Cortex of kidney (tissue), 1 donor: ENCODE measurements around the gene ITGB2.

Experiments
- DNase-seq: peaks from one replicate; lab custom pipeline; 2025; lab: John Stamatoyannopoulos, UW

The ITGB2 gene

DNA sequence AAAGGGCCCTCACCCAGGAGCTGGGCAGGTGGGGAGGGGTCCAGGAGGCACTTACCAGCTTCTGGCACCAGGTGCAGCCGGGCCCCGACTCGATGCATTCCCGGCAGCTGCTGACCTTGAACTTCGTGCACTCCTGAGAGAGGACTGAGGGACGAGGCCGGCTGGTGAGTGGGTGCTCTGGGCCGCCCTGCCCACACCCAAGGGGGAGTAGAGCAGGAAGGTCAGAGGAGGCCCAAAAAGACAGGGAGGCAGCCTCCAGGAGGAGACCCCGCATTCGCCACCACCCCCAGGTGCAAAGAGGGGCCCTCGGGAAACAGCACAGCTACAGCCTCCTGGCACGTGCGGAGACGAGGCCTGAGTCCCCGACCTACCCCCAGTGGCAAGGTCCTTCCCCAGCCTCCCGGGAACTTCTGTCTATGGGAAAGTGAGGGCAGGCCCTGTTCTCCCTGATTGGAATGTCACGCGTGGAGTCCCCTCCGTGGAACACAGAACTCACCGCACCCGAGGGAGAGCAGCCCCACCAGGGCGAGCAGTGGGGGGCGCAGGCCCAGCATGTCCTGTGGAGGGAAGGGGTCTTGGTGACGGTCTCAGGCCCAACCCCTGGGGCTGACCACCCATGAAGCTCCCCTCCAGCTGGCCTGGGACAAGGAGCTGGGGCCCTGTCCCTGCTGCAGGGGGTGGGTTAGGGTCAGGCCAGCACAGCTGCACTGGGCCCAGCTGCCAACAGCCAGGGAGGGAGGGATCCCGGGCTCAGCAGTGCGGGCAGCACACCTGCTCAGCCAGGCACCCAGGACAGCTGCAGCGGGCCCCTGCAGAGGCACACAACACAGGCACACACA lies 10.3 kb downstream of the ITGB2 start:
- no peak for DNase-seq

DNA sequence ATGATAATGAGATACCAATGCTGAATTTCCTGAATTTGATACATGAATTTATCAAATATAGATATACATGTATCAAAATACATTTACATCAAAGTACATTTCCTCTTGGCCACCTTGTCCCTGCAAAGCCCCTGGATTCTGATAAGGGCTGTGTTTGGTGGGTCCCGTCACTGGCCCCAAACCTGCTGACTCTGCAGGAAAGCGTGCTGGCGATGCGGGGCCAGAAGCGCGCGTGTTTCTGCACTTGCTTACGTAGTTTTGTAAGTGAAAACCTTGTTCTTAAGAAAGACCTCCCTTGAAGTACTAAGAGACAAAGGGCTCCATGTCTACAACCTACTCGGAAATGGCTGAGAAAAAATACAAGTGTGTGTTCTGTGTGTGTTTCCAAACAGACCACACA lies 11.0 kb downstream of the ITGB2 start:
- DNase-seq = no peak

DNA sequence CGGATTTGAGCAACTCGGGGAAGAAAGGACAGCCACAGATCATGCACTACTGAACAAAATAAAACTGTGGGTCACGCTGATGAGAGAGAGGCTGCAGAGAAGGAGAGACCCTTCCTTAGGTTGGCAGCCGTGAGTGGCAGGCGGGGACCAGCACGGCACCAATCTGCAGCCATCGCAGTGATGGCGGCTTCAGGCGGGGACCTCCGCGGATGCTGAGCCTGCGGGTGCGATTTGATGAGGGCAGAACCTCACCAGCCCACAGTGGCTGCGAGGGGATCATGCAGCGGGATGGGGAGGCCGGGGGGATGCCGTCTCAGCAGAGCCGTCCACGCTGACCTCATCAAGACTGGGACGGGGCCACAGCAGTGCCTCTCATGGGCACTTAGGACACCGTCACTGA lies 11.8 kb downstream of the ITGB2 start:
- DNase-seq = no peak

DNA sequence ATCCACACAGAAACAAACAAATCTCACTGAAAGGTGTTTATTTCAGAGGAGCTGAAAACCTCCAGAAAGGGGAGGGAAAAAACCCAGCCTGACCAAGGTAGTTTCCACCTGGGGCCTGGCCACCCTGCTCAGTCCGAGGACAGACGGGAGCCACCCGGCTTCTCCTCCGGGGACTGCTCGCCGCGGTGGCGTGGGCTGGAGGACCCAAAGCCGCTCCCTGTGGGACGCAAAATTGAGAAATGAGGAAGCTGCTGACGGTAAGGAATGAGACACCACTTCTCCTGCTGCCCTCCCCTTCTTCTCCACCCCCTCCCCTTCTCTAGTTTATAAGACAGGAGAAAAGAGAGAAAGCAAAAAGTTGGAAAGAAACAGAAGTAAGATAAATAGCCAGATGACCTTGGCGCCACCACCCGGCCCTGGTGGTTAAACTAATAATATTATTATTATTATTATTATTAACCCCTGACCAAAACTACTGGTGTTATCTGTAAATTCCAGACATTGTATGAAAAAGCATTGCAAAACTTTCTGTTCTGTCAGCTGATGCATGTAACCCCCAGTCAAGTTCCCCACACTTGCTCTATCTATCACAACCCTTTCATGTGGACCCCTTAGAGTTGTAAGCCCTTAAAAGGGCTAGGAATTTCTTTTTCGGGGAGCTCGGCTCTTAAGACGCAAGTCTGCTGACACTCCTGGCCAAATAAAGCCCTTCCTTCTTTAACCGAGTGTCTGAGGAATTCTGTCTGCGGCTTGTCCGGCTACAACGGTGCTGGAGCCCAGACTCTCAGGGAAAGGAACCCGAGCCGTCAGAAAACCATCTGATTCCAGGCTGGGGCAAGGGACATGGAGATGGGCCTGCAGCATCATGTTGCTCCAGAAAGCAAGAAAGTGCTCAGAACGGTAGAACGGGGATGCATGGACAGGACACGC lies 12.5 kb downstream of the ITGB2 start:
- no peak for DNase-seq

GRCh38 chr21:44907225-44907965 lies 13.3 kb downstream of the ITGB2 start:
- no peak for DNase-seq

DNA sequence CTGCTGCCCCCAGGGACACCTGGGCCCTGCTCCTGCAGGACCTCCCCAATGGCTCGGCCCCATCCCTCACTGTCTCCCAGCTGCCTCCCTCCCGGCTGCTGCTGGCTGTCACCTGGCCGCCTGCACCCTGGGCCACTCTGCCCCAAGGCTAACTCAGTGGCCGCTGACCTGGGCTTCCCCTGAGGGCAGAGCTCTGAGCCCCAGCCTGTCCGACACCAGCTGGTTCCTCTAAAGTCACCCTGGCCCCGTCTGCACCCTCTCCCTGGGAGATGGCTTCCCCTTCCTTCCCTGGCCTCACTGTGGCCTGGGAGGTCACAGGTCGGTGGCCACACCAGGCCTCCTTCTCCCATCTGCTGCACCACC lies 15.0 kb downstream of the ITGB2 start:
- no peak for DNase-seq

GRCh38 chr21:44905016-44905727 lies 15.5 kb downstream of the ITGB2 start:
- no peak for DNase-seq

- no peak for DNase-seq
Measured at GRCh38 chr21:44904141-44904923, 16.4 kb downstream of the ITGB2 start.

DNA sequence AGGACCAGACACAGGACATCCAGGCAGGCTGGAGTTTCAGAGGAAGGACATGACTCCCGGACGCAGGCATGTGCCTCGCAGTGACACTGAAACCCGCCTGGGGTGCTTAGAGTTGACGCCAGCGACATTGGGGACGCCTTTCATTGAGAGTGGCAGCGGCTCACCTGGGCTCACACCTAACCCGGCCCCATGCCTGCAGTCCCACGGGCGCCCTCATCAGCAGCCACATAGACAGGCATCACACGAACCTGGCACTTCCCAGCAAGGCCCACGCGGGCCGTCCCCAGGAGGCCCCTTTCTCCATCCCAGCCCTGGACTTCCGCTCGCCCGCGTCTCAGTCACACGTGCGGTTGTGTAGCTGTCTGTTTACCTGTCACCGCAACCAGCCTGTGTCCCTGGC lies 17.0 kb downstream of the ITGB2 start:
- no peak for DNase-seq

DNA sequence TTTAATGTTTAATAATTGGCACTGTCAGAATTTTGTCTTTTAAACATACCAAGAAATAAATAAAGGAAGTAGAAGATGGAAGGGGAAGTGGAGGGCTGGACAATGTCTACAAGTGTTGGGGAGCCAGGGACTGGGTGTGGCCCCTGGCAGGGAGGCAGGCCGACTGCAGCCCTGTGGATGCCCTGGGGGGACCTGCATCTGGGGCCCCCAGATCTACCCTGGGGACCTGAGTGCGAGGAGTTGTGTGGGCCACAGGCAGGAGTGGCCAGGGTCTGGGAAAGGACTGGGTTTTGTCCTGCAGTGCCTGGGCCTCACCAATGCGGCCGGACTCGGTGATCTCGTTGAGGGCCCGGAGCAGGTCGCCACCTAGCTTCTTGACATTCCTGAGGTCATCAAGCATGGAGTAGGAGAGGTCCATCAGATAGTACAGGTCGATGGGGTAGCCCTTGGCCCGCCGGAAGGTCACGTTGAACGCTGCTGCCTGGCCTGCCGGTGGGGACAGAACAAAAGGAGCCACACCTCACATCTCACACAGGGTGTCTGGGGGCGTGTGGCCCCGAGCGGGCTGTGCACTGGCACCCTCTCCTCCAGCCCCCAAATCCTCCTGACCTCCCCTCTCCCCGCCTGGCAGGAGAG lies 17.5 kb downstream of the ITGB2 start:
- DNase-seq = no peak

DNA sequence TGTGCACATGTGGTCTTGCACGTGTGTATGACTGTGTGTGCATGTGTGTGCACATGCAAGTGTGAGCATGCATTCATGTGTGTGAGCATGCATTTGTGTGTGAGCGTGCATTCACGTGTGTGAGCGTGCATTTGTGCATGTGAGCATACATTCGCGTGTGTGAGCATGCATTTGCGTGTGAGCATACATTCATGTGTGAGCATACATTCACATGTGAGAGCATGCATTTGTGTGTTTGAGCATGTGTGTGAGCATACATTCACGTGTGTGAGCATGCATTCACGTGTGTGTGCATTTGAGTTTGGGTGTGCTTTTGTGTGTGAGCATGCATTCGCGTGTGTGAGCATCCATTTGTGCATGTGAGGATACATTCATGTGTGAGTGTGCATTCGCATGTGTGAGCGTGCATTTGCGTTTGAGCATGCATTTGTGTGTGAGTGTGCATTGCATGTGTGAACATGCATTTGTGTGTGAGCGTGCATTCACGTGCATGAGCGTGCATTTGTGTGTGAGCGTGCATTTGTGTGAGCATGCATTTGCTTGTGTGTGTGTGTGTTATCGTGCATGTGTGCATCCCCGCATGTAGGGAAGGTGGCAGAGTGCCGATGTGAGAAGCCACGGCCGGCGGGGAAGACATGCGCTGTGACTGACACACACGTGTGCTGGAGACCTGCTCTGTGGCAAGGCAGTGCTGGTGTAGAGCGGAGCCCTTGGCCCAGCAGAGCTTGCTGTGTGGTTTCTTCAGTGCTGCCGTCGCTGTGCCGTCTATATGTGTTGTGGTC lies 18.2 kb downstream of the ITGB2 start:
- no peak for DNase-seq

- DNase-seq = no peak
Measured at GRCh38 chr21:44901391-44902074, 19.2 kb downstream of the ITGB2 start.

GRCh38 chr21:44900559-44901251 lies 20.0 kb downstream of the ITGB2 start:
- no peak for DNase-seq

DNA sequence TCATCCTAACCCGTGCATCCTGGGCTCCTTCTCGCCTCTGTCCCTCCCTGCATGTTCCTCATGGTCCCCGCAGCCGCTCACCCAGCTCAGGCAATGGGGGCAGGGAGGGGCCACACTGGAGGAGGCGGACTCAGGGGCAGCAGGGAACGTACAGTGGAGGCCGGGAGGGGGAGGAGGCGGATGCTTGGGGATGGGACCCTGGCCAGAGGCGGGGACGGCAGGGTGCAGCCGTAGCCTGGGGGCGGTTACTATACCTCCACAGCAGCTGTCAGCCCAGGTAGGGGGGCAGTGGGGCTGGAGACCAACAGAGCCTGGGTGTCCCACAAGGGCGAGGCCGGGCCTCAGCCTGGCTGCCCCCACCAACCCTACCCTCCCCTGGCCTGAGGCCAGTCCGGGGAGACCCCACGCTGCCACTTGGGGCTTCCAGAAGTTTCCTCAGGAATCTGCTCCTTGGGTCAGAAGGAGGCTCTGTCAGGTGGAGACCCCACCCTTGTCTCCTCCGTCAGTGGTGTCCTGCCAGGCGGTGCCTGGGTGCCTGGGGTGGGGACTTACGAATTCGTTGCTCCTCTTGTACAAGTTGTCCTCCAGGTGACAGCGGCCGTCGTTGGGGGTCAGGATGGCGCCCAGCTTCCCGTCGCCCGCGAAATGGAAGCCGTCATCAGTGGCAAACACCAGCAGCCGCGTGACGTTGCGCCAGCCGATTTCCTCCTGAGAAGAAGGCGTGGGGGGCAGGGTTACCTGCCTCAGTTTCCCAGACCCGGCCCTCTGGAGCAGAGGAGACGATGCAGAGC lies 20.7 kb downstream of the ITGB2 start:
- no peak for DNase-seq

- DNase-seq = no peak
Measured at GRCh38 chr21:44898851-44899767, 21.6 kb downstream of the ITGB2 start.

DNA sequence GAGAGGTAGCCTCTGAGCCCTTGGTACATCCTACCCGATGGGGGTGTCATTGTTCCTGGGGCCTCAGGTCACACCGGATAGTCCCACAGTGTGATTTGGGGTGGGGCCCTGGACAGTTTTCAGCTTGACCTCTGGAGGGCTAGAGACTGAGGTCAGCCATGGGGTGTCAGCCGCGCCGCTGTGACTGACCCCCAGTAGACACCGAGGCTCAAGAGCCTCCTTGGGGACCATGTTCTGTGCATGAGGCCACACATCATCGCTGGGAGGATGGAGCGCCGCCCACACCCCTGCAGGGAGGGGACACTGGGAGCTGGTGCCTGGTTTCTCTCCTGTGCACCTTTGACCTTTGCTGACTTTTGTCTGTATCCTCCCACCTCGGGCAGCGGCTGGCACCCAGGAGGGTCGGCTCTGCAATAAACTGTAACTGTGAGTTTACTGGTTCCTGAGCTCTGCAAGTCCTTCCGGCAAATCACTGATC lies 22.6 kb downstream of the ITGB2 start:
- DNase-seq = no peak
